H1 (cell line): ENCODE results near the gene KIF22. TPM values are rescaled to one million over a fixed set of nuclear protein-coding genes. Genes with fewer than 3 reads are reported as not detected.

Source experiments
- ATF2 ChIP-seq: IDR thresholded peaks from 2 replicates; pipeline ENCODE4 v1.6.1; 2012; ENCODE audit warnings: low read length, inconsistent platforms
- NRF1 ChIP-seq: IDR thresholded peaks from 2 replicates; pipeline ENCODE4 v1.6.1; 2011; ENCODE audit warnings: mild to moderate bottlenecking, low read depth, low read length, improper control_type of control experiment
- YY1 ChIP-seq: IDR thresholded peaks from 2 replicates; pipeline ENCODE4 v1.6.1; 2011; ENCODE audit warnings: low read depth, mild to moderate bottlenecking, low read length
- polyA plus RNA-seq, 7 experiments: library from polyadenylated mRNA; depleted of rRNA in 3 of 7; stranded (reverse) in 5 of 7; unstranded in 2 of 7; fragments of >200 nt in 5 of 7; fragments of 200-250 nt in 2 of 7; gene quantifications; 1 replicate in 5 of 7; 2 replicates in 1 of 7; 4 replicates in 1 of 7; pipeline versions ENCODE4 v1.2.1 to v1.2.3, GENCODE V29; 2011 to 2013; ENCODE audit warnings: missing spikeins in 2 of 7, mixed read lengths in 2 of 7
- total RNA-seq: library from RNA; stranded (reverse); fragmentation: NEBNext Ultra II Directional; extraction: Animal tissue kit (Norgen Biotek cat#: 25700); gene quantifications from 2 replicates; pipeline ENCODE4 v1.2.1, GENCODE V29; 2021

Gene KIF22
- total and polyA plus RNA-seq, 2 of the 8 experiments (the other 6 are each of a cell fraction or from before 2014, with no cell fraction given), result 139 to 142 TPM

DNA sequence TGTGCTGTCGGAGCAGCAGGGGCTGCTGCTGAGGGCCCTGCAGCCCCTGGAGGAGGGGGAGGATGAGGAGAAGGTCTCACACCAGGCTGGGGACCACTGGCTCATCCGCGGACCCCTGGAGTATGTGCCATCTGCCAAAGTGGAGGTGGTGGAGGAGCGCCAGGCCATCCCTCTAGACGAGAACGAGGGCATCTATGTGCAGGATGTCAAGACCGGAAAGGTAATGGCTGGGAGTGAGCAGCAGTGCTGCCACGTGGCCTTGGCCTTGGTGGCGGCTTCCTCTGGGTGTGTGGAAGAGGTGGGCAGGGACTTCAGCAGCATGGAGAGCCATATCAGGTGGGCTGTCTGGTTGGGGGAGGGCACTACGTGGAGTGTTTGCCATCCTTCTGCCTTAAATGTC is 49.7 kb downstream of the KIF22 start (continued):
- no peak for TF ChIP-seq ATF2
- no peak for TF ChIP-seq YY1
- no peak for TF ChIP-seq NRF1
